GM12878 (cell line): Measurements from ENCODE around the gene TRIM60. TPM values are rescaled to one million over a fixed set of nuclear protein-coding genes. Genes with fewer than 3 reads are reported as not detected.

Experiments
- ATAC-seq: fragments of 200-7000 bp; cut with Tn5 transposase; 3 replicates; pipeline ENCODE4 v1.9.1; 2020; ENCODE audit warnings: mild to moderate bottlenecking, moderate library complexity
- BruUV-seq: library from RNA; stranded (reverse); fragments of 400-500 nt; replicated peaks from 2 replicates; lab custom pipeline; 2021; lab: Mats Ljungman, UMichigan
- CTCF ChIA-PET: fragments of 300-600 bp; sonication (Branson Sonifier 250); formaldehyde crosslinking; extraction: SDS; loops from one replicate; lab custom pipeline; 2021; ENCODE audit warnings: inconsistent platforms; lab: Yijun Ruan, JAX
- POLR2A ChIA-PET: fragments of 350-600 bp; formaldehyde crosslinking; extraction: SDS; loops from one replicate; lab custom pipeline; 2021; ENCODE audit warnings: inconsistent platforms; lab: Charles Lee
- RAD21 ChIA-PET: fragments of 300-600 bp; sonication (Branson Sonifier 250); formaldehyde crosslinking; loops from one replicate; lab custom pipeline; 2023; ENCODE audit warnings: antibody characterized with exemption; ENCODE audit not compliant: unreplicated experiment; lab: Charles Lee
- SMC1A ChIA-PET: fragments of 300-600 bp; sonication (Branson Sonifier 250); formaldehyde crosslinking; loops from one replicate; lab custom pipeline; 2023; ENCODE audit not compliant: unreplicated experiment, uncharacterized antibody; lab: Charles Lee
- DNase-seq: peaks from one replicate; pipeline ENCODE4 v3.0.0-alpha.2; 2011; ENCODE audit warnings: low read depth, low spot score
- FAIRE-seq: peaks from 3 replicates; lab custom pipeline; 2011; peaks lifted over from hg19 to GRCh38; lab: Jason Lieb, UNC
- H2AFZ ChIP-seq: 2 replicates; pipeline ENCODE4 v1.6.0; 2011; ENCODE audit warnings: low read depth, low read length, control low read depth; ENCODE audit not compliant: control insufficient read depth
- H3K27ac ChIP-seq: 2 replicates; pipeline ENCODE4 v1.5.1; 2011; ENCODE audit warnings: control low read depth; ENCODE audit not compliant: control insufficient read depth, insufficient read depth
- H3K27me3 ChIP-seq, 2 experiments: replicated peaks in 1 of 2; 2 replicates each; pipeline versions ENCODE4 v1.6.0 to v1.6.1; 2011; ENCODE audit warnings: low read length in 1 of 2; ENCODE audit not compliant: control insufficient read depth in 2 of 2, insufficient read depth in 2 of 2
- H3K36me3 ChIP-seq, 2 experiments: 2 replicates each; pipeline ENCODE4 v1.5.1; 2011; ENCODE audit warnings: low read length in 1 of 2; ENCODE audit not compliant: control insufficient read depth in 2 of 2, insufficient read depth in 2 of 2
- H3K4me1 ChIP-seq: 2 replicates; pipeline ENCODE4 v1.6.1; 2011; ENCODE audit warnings: mild to moderate bottlenecking, low read length, moderate library complexity, mixed read lengths; ENCODE audit not compliant: control insufficient read depth, insufficient read depth
- H3K4me2 ChIP-seq: 2 replicates; pipeline ENCODE4 v1.6.0; 2011; ENCODE audit warnings: control low read depth; ENCODE audit not compliant: control insufficient read depth, insufficient read depth
- H3K4me3 ChIP-seq: fragments of 200-600 bp; sonication (generic); 2 replicates; pipeline ENCODE4 v1.5.1; 2016
- H3K79me2 ChIP-seq: 2 replicates; pipeline ENCODE4 v1.6.0; 2011; ENCODE audit warnings: low read length; ENCODE audit not compliant: control insufficient read depth, insufficient read depth
- H3K9ac ChIP-seq: 2 replicates; pipeline ENCODE4 v1.8.0; 2011; ENCODE audit warnings: low read length, control low read depth, mixed read lengths; ENCODE audit not compliant: control insufficient read depth, insufficient read depth
- H3K9me3 ChIP-seq: replicated peaks from 3 replicates; pipeline ENCODE4 v1.5.1; 2011; ENCODE audit warnings: mild to moderate bottlenecking, low read length; ENCODE audit not compliant: control insufficient read depth, insufficient read depth
- H4K20me1 ChIP-seq: 2 replicates; pipeline ENCODE4 v1.6.0; 2011; ENCODE audit not compliant: control insufficient read depth, insufficient read depth
- CHD4 ChIP-seq: fragments of 200-600 bp; sonication (generic); IDR thresholded peaks from 2 replicates; pipeline ENCODE4 v1.6.1; 2016; ENCODE audit warnings: mild to moderate bottlenecking
- EED ChIP-seq: sonication (generic); IDR thresholded peaks from 2 replicates; pipeline ENCODE4 v1.6.1; 2016; ENCODE audit warnings: antibody characterized with exemption, low read depth
- ETV6 ChIP-seq, 2 experiments: fragments of 450-650 bp in 1 of 2; IDR thresholded peaks in 1 of 2; conservative IDR thresholded peaks in 1 of 2; 2 replicates each; pipeline ENCODE4 v1.6.1; 2014; ENCODE audit warnings: antibody characterized with exemption in 1 of 2, borderline replicate concordance in 1 of 2, low read depth in 1 of 2, mild to moderate bottlenecking in 1 of 2, moderate library complexity in 1 of 2
- JUND ChIP-seq: IDR thresholded peaks from 2 replicates; pipeline ENCODE4 v1.6.1; 2012; ENCODE audit warnings: low read depth, mild to moderate bottlenecking, low read length, improper control_type of control experiment, moderate library complexity
- POU2F2 ChIP-seq: IDR thresholded peaks from 3 replicates; pipeline ENCODE4 v1.6.1; 2011; ENCODE audit warnings: low read depth, mild to moderate bottlenecking, low read length, borderline replicate concordance
- SMAD1 ChIP-seq: fragments of 450-650 bp; IDR thresholded peaks from 2 replicates; pipeline ENCODE4 v1.6.1; 2018; ENCODE audit warnings: mild to moderate bottlenecking, low read depth; ENCODE audit not compliant: partially characterized antibody
- WRNIP1 ChIP-seq: IDR thresholded peaks from 2 replicates; pipeline ENCODE4 v1.6.1; 2011; ENCODE audit warnings: low read depth, low read length, improper control_type of control experiment, borderline replicate concordance
- WGBS: methylation state at CpG from one replicate; pipeline ENCODE4 v1.1.6; 2016; ENCODE audit warnings: low lambda C conversion rate; ENCODE audit not compliant: insufficient replicate concordance, insufficient coverage; ENCODE audit errors: missing lambda C conversion rate; 5-methylcytosine and 5-hydroxymethylcytosine counted together
- in situ Hi-C: fragments of 300-500 bp; cut with MboI; formaldehyde crosslinking; loops from 9 replicates; pipeline ENCODE4 v1.14.3; 2018; ENCODE audit warnings: mixed read lengths
- intact Hi-C: fragments of 100-400 bp; cut with micrococcal nuclease; formaldehyde crosslinking; loops from one replicate; pipeline ENCODE4 v1.14.2; 2022; ENCODE audit not compliant: unreplicated experiment
- polyA plus RNA-seq, 11 experiments: library from polyadenylated mRNA; depleted of rRNA in 4 of 11; unstranded in 6 of 11; stranded (reverse) in 5 of 11; fragments of >200 nt; fragmentation: Nextera tagmentation in 4 of 11; fragmentation: Illumina TruSeq in 1 of 11; extraction: Ambion mirVana in 4 of 11; extraction: Trizol in 1 of 11; gene quantifications; 1 replicate in 1 of 11; 2 replicates in 10 of 11; pipeline versions ENCODE4 v1.2.1 to v1.2.3, GENCODE V29; 2011 to 2016; ENCODE audit warnings: inconsistent platforms in 2 of 11, missing spikeins in 2 of 11, low read depth in 1 of 11
- total RNA-seq, 4 experiments: library from RNA; depleted of rRNA in 3 of 4; stranded (reverse); fragments of >200 nt in 3 of 4; fragmentation: Illumina TruSeq in 1 of 4; extraction: Trizol in 1 of 4; gene quantifications; 2 replicates each; pipeline versions ENCODE4 v1.2.1 to v1.2.3, GENCODE V29; 2013 to 2021
- TF ChIP-seq, protein P1 (sequence below): fragments of 150-350 bp; IDR thresholded peaks from 2 replicates; pipeline ENCODE4 v1.6.1; 2014; ENCODE audit warnings: mild to moderate bottlenecking, low read depth, low read length
- TF ChIP-seq, protein P2 (sequence below): fragments of 450-650 bp; formaldehyde crosslinking; IDR thresholded peaks from 2 replicates; pipeline ENCODE4 v1.4.0; 2022; ENCODE audit warnings: mild to moderate bottlenecking, moderate library complexity

Gene TRIM60
- total and polyA plus RNA-seq, 10 of the 15 experiments (the other 5 are each of a cell fraction or from before 2014, with no cell fraction given): not detected

DNA sequence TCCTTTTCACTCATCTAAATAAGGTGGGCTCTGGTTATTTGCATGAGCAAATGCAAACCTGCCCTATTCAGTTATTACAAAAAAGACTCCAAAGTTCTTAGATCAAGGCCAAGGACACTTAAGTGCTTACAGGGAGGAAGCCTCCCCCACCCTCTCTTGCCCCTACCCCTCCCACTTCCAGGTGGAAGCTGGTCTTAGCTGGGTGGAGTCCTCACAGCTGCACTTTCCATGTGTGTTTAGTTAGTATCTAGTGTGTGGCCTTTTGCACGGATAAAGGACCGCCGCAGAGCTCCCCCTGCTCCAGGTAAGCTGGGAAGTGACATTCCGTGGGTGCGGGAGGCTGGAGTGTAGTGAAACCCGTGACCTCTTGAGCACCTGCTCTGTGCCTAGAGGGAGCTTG, 21.8 kb downstream of the TRIM60 start, which contains the start of gene TRIM75:
TSS of gene TRIM75 (plus strand) at position 222 of the 400 bp plus-strand sequence. CDS start 5,282 bp downstream, outside the sequence.
- ChIA-PET RAD21 (no interaction called here), CTCF (no interaction called here), SMC1A (no interaction called here), POLR2A (no interaction called here)
- in situ Hi-C loops: no loop called here
- no peaks in the 10 kb centered on the region for H4K20me1 ChIP-seq
- H3K36me3 ChIP-seq: no peaks in the 10 kb centered on the region
- FAIRE-seq (no peak), DNase-seq (no peak), ATAC-seq (no peak)
- H3K9me3 ChIP-seq: no peaks in the 10 kb centered on the region
- no peak within 1 kb of the TSS for H3K27ac ChIP-seq
- no peaks in the 10 kb centered on the region for H3K4me1 ChIP-seq
- no peak within 1 kb of the TSS for H3K4me2 ChIP-seq
- H3K4me3 ChIP-seq: no peak within 1 kb of the TSS
- H2AFZ ChIP-seq: no peak within 1 kb of the TSS
- TF ChIP-seq CHD4: no peak
- TF ChIP-seq JUND: no peak
- no peak for TF ChIP-seq SMAD1
- no peak for TF ChIP-seq EED
- TF ChIP-seq, protein P1, sequence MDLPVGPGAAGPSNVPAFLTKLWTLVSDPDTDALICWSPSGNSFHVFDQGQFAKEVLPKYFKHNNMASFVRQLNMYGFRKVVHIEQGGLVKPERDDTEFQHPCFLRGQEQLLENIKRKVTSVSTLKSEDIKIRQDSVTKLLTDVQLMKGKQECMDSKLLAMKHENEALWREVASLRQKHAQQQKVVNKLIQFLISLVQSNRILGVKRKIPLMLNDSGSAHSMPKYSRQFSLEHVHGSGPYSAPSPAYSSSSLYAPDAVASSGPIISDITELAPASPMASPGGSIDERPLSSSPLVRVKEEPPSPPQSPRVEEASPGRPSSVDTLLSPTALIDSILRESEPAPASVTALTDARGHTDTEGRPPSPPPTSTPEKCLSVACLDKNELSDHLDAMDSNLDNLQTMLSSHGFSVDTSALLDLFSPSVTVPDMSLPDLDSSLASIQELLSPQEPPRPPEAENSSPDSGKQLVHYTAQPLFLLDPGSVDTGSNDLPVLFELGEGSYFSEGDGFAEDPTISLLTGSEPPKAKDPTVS: no peak
- TF ChIP-seq POU2F2: no peak
- TF ChIP-seq, protein P2, sequence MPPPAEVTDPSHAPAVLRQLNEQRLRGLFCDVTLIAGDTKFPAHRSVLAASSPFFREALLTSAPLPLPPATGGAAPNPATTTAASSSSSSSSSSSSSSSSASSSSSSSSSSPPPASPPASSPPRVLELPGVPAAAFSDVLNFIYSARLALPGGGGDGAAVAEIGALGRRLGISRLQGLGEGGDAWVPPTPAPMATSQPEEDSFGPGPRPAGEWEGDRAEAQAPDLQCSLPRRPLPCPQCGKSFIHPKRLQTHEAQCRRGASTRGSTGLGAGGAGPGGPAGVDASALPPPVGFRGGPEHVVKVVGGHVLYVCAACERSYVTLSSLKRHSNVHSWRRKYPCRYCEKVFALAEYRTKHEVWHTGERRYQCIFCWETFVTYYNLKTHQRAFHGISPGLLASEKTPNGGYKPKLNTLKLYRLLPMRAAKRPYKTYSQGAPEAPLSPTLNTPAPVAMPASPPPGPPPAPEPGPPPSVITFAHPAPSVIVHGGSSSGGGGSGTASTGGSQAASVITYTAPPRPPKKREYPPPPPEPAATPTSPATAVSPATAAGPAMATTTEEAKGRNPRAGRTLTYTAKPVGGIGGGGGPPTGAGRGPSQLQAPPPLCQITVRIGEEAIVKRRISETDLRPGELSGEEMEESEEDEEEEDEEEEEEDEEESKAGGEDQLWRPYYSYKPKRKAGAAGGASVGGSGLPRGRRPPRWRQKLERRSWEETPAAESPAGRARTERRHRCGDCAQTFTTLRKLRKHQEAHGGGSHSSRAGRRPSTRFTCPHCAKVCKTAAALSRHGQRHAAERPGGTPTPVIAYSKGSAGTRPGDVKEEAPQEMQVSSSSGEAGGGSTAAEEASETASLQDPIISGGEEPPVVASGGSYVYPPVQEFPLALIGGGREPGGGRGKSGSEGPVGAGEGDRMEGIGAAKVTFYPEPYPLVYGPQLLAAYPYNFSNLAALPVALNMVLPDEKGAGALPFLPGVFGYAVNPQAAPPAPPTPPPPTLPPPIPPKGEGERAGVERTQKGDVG (CRISPR knock-in tag): no peak
- no peak for TF ChIP-seq WRNIP1
- no peak for TF ChIP-seq ETV6 (conservative IDR thresholded peaks at IDR 0.05 in 1 of 2, IDR thresholded peaks at IDR 0.05 in 1 of 2; ENCODE audit: borderline replicate concordance in 1 of 2, low read depth in 1 of 2)
- intact Hi-C loops: no loop called here
- BruUV-seq: no TSS peak
- 72% methylated on average over 6 of the region's 6 CpGs for WGBS
- H3K27me3 ChIP-seq: no peaks in the 10 kb centered on the region
- H3K79me2 ChIP-seq: no peaks in the 10 kb centered on the region
- H3K9ac ChIP-seq: no peak within 1 kb of the TSS
